Muscle layer of colon (tissue), 2 donors: Measurements from ENCODE around the gene OR52B4.
"Not testable (repeated sequence)": the region's sequence is repeated elsewhere in the genome, so short reads cannot be mapped to it uniquely, and the experiment has no call there.

Source experiments
- H3K27ac ChIP-seq: one replicate; pipeline ENCODE4 v1.7.0; 2013; ENCODE audit warnings: low read depth, mild to moderate bottlenecking, low read length, moderate library complexity
- H3K27me3 ChIP-seq, 2 donors: one replicate each; pipeline ENCODE4 v1.7.0; 2013; ENCODE audit warnings: low read length in 2 of 2, mild to moderate bottlenecking in 2 of 2; ENCODE audit not compliant: insufficient read depth in 2 of 2, control insufficient read depth in 1 of 2
- H3K36me3 ChIP-seq: one replicate; pipeline ENCODE4 v1.7.0; 2013; ENCODE audit warnings: mild to moderate bottlenecking, low read length; ENCODE audit not compliant: insufficient read depth
- H3K4me1 ChIP-seq: one replicate; pipeline ENCODE4 v1.7.0; 2013; ENCODE audit warnings: mild to moderate bottlenecking, low read length; ENCODE audit not compliant: insufficient read depth
- H3K4me3 ChIP-seq, 2 donors: one replicate each; pipeline ENCODE4 v1.7.0; 2013; ENCODE audit warnings: low read length in 2 of 2, low read depth in 1 of 2, mild to moderate bottlenecking in 1 of 2, moderate library complexity in 1 of 2
- H3K9ac ChIP-seq: one replicate; pipeline ENCODE4 v1.7.0; 2013; ENCODE audit warnings: low read length
- H3K9me3 ChIP-seq: one replicate; pipeline ENCODE4 v1.7.0; 2013; ENCODE audit warnings: mild to moderate bottlenecking, low read length
- donor health status: abdominal sarcoma.
- donor health status: Adenocarcinoma of cecum.

OR52B4 gene

DNA sequence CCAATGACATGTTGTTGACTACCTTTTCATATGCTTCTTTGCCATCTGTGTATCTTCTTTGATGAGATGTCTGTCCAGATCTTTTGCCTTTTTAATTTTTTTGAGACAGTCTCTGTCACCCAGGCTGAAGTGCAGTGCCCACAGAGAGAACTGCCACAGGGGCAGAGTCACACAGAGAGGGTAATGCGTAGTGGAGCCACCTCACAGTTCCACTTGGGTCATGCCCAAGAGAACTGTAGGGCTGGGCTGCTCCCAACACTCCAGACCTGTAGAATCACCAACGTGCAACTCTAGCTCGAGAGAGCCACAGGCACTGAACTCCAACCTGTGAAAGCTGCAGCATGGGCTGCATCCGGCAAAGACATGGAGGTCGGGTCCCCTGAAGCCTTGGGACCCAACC is 20.0 kb downstream of the OR52B4 start:
- not testable (repeated sequence) for H3K27ac ChIP-seq, H3K4me3 ChIP-seq, H3K9ac ChIP-seq, H3K27me3 ChIP-seq, H3K4me1 ChIP-seq, H3K36me3 ChIP-seq, H3K9me3 ChIP-seq

DNA sequence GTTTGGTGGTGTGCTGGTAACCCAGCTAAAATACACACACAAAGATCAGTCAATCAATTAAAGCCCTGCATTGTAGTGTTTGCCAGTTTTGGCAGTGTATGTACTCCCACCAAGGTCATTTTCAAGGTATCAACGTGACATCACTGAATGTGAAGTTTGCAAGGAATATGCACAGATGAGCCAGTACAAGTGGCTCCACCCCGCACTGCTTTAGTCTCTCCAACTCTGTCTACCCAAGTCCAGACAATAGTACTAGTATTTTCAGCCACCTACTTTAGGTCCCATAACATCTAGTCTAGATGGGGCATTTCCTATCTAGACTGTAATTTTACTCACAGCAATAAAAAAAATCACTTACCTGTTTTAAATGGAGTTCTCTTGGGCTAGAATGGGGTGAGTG is 22.8 kb downstream of the OR52B4 start:
- not testable (repeated sequence) for H3K4me1 ChIP-seq, H3K27me3 ChIP-seq, H3K36me3 ChIP-seq, H3K27ac ChIP-seq, H3K4me3 ChIP-seq, H3K9ac ChIP-seq, H3K9me3 ChIP-seq

GRCh38 chr11:4334356-4334755 is 33.8 kb downstream of the OR52B4 start:
- not testable (repeated sequence) for H3K27ac ChIP-seq, H3K4me1 ChIP-seq, H3K36me3 ChIP-seq, H3K4me3 ChIP-seq, H3K9me3 ChIP-seq, H3K9ac ChIP-seq, H3K27me3 ChIP-seq
